Activated naive CD8-positive, alpha-beta T cell treated with anti-CD3 and anti-CD28 coated beads, Interleukin-2, amount 50 U/mL, for 24 hours (primary cell): ENCODE data around the gene ASCL4.

Experiments
- ATAC-seq: fragments of 150-1000 bp; cut with Tn5 transposase; one replicate; pipeline ENCODE4 v1.10.0; 2021
- DNase-seq: peaks from one replicate; pipeline ENCODE4 v3.0.0; 2021
- H3K27ac Mint-ChIP-seq: one replicate; pipeline ENCODE4 v1.8.0; 2021; ENCODE audit warnings: mild to moderate bottlenecking, mixed read lengths
- H3K27me3 Mint-ChIP-seq: one replicate; pipeline ENCODE4 v1.8.0; 2021; ENCODE audit warnings: mixed read lengths
- H3K36me3 Mint-ChIP-seq: one replicate; pipeline ENCODE4 v1.8.0; 2021; ENCODE audit warnings: low read depth, mixed read lengths
- H3K4me1 Mint-ChIP-seq: one replicate; pipeline ENCODE4 v1.8.0; 2021; ENCODE audit warnings: mixed read lengths
- H3K4me3 Mint-ChIP-seq: one replicate; pipeline ENCODE4 v1.8.0; 2021; ENCODE audit warnings: mild to moderate bottlenecking, moderate library complexity, mixed read lengths
- H3K9me3 Mint-ChIP-seq: one replicate; pipeline ENCODE4 v1.8.0; 2021; ENCODE audit warnings: mixed read lengths

Gene ASCL4

GRCh38 chr12:107761502-107761904, 13.0 kb upstream of the ASCL4 start:
- peak overlapping the region; percentile 75 for H3K27ac Mint-ChIP-seq
- no peaks in the 10 kb centered on the region for H3K9me3 Mint-ChIP-seq
- H3K4me3 Mint-ChIP-seq = peak overlapping the region; percentile 91
- H3K4me1 Mint-ChIP-seq = peaks cover 34% of the 10 kb centered on the region
- peaks cover 14% of the 10 kb centered on the region for H3K36me3 Mint-ChIP-seq
- ATAC-seq (no peak), DNase-seq (no peak)
- H3K27me3 Mint-ChIP-seq = no peaks in the 10 kb centered on the region

GRCh38 chr12:107762874-107763273, 11.6 kb upstream of the ASCL4 start:
- Mint-ChIP-seq H3K27ac (no peak overlapping the region), H3K4me3 (no peak overlapping the region), H3K36me3 (peaks cover 3% of the 10 kb centered on the region), H3K27me3 (no peaks in the 10 kb centered on the region), H3K9me3 (no peaks in the 10 kb centered on the region), H3K4me1 (peaks cover 28% of the 10 kb centered on the region)
- ATAC-seq (no peak), DNase-seq (no peak)

- no peak for ATAC-seq
- Mint-ChIP-seq H3K9me3 (no peaks in the 10 kb centered on the region), H3K36me3 (peaks cover under 1% of the 10 kb centered on the region), H3K27ac (no peak overlapping the region), H3K27me3 (no peaks in the 10 kb centered on the region), H3K4me1 (peaks cover 14% of the 10 kb centered on the region), H3K4me3 (no peak overlapping the region)
- no peak for DNase-seq
Observed at GRCh38 chr12:107764626-107765025, 9.9 kb upstream of the ASCL4 start.

GRCh38 chr12:107765316-107765715, 9.2 kb upstream of the ASCL4 start:
- H3K36me3 Mint-ChIP-seq = no peaks in the 10 kb centered on the region
- peaks cover 7% of the 10 kb centered on the region for H3K4me1 Mint-ChIP-seq
- ATAC-seq (no peak), DNase-seq (no peak)
- H3K27me3 Mint-ChIP-seq = no peaks in the 10 kb centered on the region
- H3K4me3 Mint-ChIP-seq = no peak overlapping the region
- no peak overlapping the region for H3K27ac Mint-ChIP-seq
- H3K9me3 Mint-ChIP-seq = no peaks in the 10 kb centered on the region

- DNase-seq (no peak), ATAC-seq (no peak)
- Mint-ChIP-seq H3K27ac (no peak overlapping the region), H3K4me1 (no peaks in the 10 kb centered on the region), H3K27me3 (peaks cover 8% of the 10 kb centered on the region), H3K4me3 (no peak overlapping the region), H3K9me3 (no peaks in the 10 kb centered on the region), H3K36me3 (no peaks in the 10 kb centered on the region)
Observed at GRCh38 chr12:107767466-107767865, 7.0 kb upstream of the ASCL4 start.

- peaks cover 18% of the 10 kb centered on the region for H3K4me1 Mint-ChIP-seq
- DNase-seq = peak; percentile 7
- H3K4me3 Mint-ChIP-seq = peak overlapping the region; percentile 46
- H3K36me3 Mint-ChIP-seq = no peaks in the 10 kb centered on the region
- no peaks in the 10 kb centered on the region for H3K9me3 Mint-ChIP-seq
- ATAC-seq = no peak
- no peak overlapping the region for H3K27ac Mint-ChIP-seq
- H3K27me3 Mint-ChIP-seq = peaks cover 60% of the 10 kb centered on the region
Observed at GRCh38 chr12:107775093-107775721, 703 bp downstream of the ASCL4 start.

- H3K27ac Mint-ChIP-seq = no peak overlapping the region
- DNase-seq = no peak
- H3K9me3 Mint-ChIP-seq = no peaks in the 10 kb centered on the region
- no peak overlapping the region for H3K4me3 Mint-ChIP-seq
- no peaks in the 10 kb centered on the region for H3K36me3 Mint-ChIP-seq
- ATAC-seq = no peak
- peaks cover 18% of the 10 kb centered on the region for H3K4me1 Mint-ChIP-seq
- H3K27me3 Mint-ChIP-seq = peaks cover 62% of the 10 kb centered on the region
Observed at GRCh38 chr12:107776171-107776570, 1.7 kb downstream of the ASCL4 start.

- peaks cover 47% of the 10 kb centered on the region for H3K27me3 Mint-ChIP-seq
- peaks cover 17% of the 10 kb centered on the region for H3K4me1 Mint-ChIP-seq
- no peak overlapping the region for H3K27ac Mint-ChIP-seq
- H3K4me3 Mint-ChIP-seq = no peak overlapping the region
- ATAC-seq (no peak), DNase-seq (no peak)
- no peaks in the 10 kb centered on the region for H3K9me3 Mint-ChIP-seq
- no peaks in the 10 kb centered on the region for H3K36me3 Mint-ChIP-seq
Observed at GRCh38 chr12:107778383-107779025, 4.0 kb downstream of the ASCL4 start.

- Mint-ChIP-seq H3K9me3 (no peaks in the 10 kb centered on the region), H3K27ac (no peak overlapping the region), H3K27me3 (peaks cover 40% of the 10 kb centered on the region), H3K36me3 (no peaks in the 10 kb centered on the region), H3K4me1 (peaks cover 10% of the 10 kb centered on the region), H3K4me3 (no peak overlapping the region)
- no peak for ATAC-seq
- DNase-seq = no peak
Observed at GRCh38 chr12:107779077-107779831, 4.8 kb downstream of the ASCL4 start.

GRCh38 chr12:107780298-107780697, 5.8 kb downstream of the ASCL4 start:
- Mint-ChIP-seq H3K27ac (no peak overlapping the region), H3K27me3 (peaks cover 32% of the 10 kb centered on the region), H3K4me1 (peaks cover 2% of the 10 kb centered on the region), H3K4me3 (no peak overlapping the region), H3K9me3 (no peaks in the 10 kb centered on the region), H3K36me3 (no peaks in the 10 kb centered on the region)
- DNase-seq (no peak), ATAC-seq (no peak)

- Mint-ChIP-seq H3K27me3 (peaks cover 17% of the 10 kb centered on the region), H3K36me3 (no peaks in the 10 kb centered on the region), H3K9me3 (no peaks in the 10 kb centered on the region), H3K27ac (no peak overlapping the region), H3K4me1 (peaks cover 2% of the 10 kb centered on the region), H3K4me3 (no peak overlapping the region)
- no peak for ATAC-seq
- DNase-seq = no peak
Observed at GRCh38 chr12:107782067-107782466, 7.6 kb downstream of the ASCL4 start.

- peaks cover 2% of the 10 kb centered on the region for H3K4me1 Mint-ChIP-seq
Observed at GRCh38 chr12:107783406-107784376, 9.2 kb downstream of the ASCL4 start.

GRCh38 chr12:107788281-107788680, 13.8 kb downstream of the ASCL4 start:
- H3K4me1 Mint-ChIP-seq = no peaks in the 10 kb centered on the region
- no peaks in the 10 kb centered on the region for H3K27me3 Mint-ChIP-seq
- ATAC-seq (no peak), DNase-seq (no peak)
- no peak overlapping the region for H3K4me3 Mint-ChIP-seq
- H3K9me3 Mint-ChIP-seq = peaks cover 8% of the 10 kb centered on the region
- H3K36me3 Mint-ChIP-seq = no peaks in the 10 kb centered on the region
- no peak overlapping the region for H3K27ac Mint-ChIP-seq

More at GRCh38 chr12:107783406-107784376, 9.2 kb downstream of the ASCL4 start:
- Mint-ChIP-seq H3K27ac (no peak overlapping the region), H3K9me3 (no peaks in the 10 kb centered on the region), H3K4me3 (no peak overlapping the region), H3K36me3 (no peaks in the 10 kb centered on the region), H3K27me3 (peaks cover 7% of the 10 kb centered on the region)
- ATAC-seq (no peak), DNase-seq (no peak)
